Measurements from ENCODE around the gene TMEM187.

The TMEM187 gene

GRCh38 chrX:153972368-153973126 is at the start of gene TMEM187:
Gene TMEM187, plus strand, starts transcription at chrX:153972754. Its CDS starts 9,309 bp downstream, at chrX:153982063.
- peak within 1 kb of the TSS; percentile 97 for H3K27ac ChIP-seq
- no peak for TF ChIP-seq CTCF (IDR thresholded peaks at IDR 0.05)
- TF ChIP-seq ZFX (IDR thresholded peaks at IDR 0.05; ENCODE audit: borderline replicate concordance): no peak

- H3K27ac ChIP-seq: no peak overlapping the region
- TF ChIP-seq CTCF (IDR thresholded peaks at IDR 0.05): peak; percentile 71
- no peak for TF ChIP-seq ZFX (IDR thresholded peaks at IDR 0.05; ENCODE audit: borderline replicate concordance)
Observed at GRCh38 chrX:153922932-153923857, 49.4 kb upstream of the TMEM187 start.

- no peak for TF ChIP-seq ZFX (IDR thresholded peaks at IDR 0.05; ENCODE audit: borderline replicate concordance)
- 0 out of 2 replicates have a peak, but pooled peaks have one; percentile 8 for TF ChIP-seq CTCF (IDR thresholded peaks at IDR 0.05)
- no peak overlapping the region for H3K27ac ChIP-seq
Observed at GRCh38 chrX:153924149-153924861, 48.2 kb upstream of the TMEM187 start.

- no peak overlapping the region for H3K27ac ChIP-seq
Observed at GRCh38 chrX:153925387-153925738, 47.2 kb upstream of the TMEM187 start.

GRCh38 chrX:153925739-153926551 is 46.6 kb upstream of the TMEM187 start, which contains the start of gene ARHGAP4:
Gene ARHGAP4, minus strand, starts transcription at chrX:153926264. Its CDS starts 62 bp downstream, at chrX:153926202.
- TF ChIP-seq ZFX (IDR thresholded peaks at IDR 0.05; ENCODE audit: borderline replicate concordance): no peak
- no peak for TF ChIP-seq CTCF (IDR thresholded peaks at IDR 0.05)
- H3K27ac ChIP-seq: peak within 1 kb of the TSS; percentile 93

More at GRCh38 chrX:153925387-153925738, 47.2 kb upstream of the TMEM187 start:
- no peak for TF ChIP-seq CTCF (IDR thresholded peaks at IDR 0.05)
- no peak for TF ChIP-seq ZFX (IDR thresholded peaks at IDR 0.05; ENCODE audit: borderline replicate concordance)

GRCh38 chrX:153926552-153926857 is 46.0 kb upstream of the TMEM187 start:
- TF ChIP-seq CTCF (IDR thresholded peaks at IDR 0.05): no peak
- TF ChIP-seq ZFX (IDR thresholded peaks at IDR 0.05; ENCODE audit: borderline replicate concordance): no peak
- H3K27ac ChIP-seq: peak overlapping the region; percentile 93; the same call in 1 of the 2 replicates

Data from 22Rv1 (cell line).